ENCODE measurements around the gene TTC36.
"Not testable (repeated sequence)": the region's sequence is repeated elsewhere in the genome, so short reads cannot be mapped to it uniquely, and the experiment has no call there.

The TTC36 gene, protein sequence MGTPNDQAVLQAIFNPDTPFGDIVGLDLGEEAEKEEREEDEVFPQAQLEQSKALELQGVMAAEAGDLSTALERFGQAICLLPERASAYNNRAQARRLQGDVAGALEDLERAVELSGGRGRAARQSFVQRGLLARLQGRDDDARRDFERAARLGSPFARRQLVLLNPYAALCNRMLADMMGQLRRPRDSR

DNA sequence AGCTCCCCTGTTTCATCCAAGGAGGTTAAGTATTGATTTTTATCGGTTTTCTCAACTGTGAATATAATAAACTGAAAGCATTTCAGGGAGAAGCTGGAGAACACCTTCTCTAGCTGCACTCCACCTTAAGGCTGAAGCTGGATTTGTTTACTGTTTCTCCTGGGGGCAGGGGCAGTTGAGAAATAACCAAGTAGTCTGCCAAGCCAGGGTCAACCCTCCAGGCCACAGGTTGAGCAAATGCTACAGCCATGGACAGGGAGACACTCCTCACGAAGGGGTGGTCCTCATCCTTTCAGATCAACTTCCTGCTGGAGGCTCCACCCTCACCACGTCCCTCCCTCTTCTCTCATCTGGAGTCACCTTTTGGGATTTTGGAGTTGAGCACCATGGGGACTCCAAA lies at the start of gene TTC36:
Gene TTC36 (plus strand): TSS at position 366 of the 400 bp plus-strand sequence. CDS start 21 bp downstream, at position 387.
- DNase-seq (ENCODE audit: low read depth in 2 of 2): no peak

DNA sequence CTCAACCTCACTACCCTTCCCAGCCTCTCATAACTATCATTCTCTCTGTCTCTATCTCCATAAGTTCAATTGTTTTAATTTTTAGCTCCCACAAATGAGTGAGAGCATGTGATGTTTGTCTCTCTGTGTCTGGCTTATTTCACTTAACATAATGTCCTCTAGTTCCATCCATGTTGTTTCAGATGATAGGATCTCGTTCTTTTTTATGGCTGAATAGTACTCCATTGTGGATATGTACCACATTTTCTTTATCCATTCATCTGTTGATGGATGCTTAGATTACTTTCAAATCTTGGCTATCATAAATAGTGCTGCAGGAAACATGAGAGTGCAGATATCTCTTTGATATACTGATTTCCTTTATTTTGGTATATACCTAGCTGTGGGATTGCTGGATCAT lies 46.0 kb upstream of the TTC36 start:
- DNase-seq (ENCODE audit: low read depth in 2 of 2): not testable (repeated sequence)

DNA sequence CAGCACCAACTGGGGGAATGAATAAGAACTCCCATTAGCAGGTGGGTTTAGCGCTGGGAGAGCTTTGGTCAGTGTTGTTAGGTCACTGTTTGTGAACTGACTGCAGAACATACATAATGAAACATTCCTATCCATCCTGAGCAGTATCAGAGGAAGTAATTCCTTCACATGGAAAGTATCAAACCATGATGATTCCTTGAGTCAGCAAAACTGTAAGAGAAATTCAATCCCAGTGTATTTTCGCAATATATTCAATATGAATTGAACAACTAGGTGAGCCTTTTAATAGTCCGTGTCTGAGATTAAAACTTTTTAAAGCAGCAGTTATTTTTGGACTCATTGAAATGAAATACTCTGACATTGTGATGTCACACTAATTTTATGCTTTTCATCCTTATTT lies 42.9 kb upstream of the TTC36 start:
- no peak for DNase-seq (ENCODE audit: low read depth in 2 of 2)

DNA sequence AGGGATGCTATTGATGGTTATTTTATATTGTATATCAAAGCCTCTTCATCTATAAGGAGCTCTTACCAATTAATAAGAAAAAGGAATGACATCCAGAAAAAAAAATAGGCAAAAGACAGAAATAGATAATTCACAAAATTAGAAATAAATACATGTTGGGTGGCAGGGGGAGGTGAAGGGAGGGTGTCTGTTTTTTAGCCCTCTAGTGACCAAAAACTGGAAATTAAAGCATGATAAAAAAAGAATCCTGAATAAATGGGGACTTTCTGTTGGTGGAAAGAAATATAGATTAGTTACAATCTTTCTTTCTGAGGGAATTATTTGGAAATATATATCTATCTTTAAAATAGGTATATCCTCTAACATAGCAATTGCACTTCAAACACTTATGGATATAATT lies 42.0 kb upstream of the TTC36 start:
- DNase-seq (ENCODE audit: low read depth in 2 of 2): no peak

DNA sequence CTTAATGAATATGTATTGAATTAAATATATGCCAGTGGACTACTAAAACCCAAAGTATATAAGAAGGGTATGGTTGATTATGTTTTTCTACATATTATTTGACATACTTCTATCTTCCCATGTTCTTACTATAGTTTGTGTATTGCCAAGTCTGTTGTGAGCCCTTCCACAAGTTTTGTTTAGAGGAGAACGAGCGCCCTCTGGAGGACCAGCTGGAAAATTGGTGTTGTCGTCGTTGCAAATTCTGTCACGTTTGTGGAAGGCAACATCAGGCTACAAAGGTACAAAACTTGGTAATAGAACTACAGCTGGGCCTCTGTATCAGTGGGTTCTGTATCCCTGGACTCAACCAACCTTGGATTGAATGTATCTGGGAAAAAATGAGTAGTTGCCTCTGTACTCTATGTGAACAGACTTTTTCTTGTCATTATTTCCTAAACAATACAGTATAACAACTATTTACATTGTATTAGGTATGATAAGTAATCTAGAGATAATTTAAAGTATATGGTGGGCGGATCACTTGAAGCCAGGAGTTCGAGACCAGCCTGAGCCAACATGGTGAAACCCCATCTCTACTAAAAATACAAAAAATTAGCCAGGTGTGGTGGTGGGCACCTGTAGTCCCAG lies 38.7 kb upstream of the TTC36 start:
- peak; percentile 70 to 74 for DNase-seq (ENCODE audit: low read depth in 2 of 2)

DNA sequence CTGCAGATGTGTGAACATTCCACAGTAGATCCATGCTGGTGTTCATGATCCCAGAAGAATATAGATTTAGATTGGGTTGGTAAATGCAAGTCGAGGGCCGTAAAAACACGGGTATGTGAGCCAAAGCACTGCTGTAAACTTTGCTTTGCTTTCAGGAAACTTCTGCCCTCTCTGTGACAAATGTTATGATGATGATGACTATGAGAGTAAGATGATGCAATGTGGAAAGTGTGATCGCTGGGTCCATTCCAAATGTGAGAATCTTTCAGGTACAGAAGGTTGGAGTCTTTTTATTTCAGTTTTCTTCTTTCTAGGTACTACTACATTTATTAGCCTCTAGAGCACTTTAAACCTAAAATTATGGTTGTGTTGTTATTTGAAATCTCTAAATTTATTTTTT lies 36.2 kb upstream of the TTC36 start:
- no peak for DNase-seq (ENCODE audit: low read depth in 2 of 2)

DNA sequence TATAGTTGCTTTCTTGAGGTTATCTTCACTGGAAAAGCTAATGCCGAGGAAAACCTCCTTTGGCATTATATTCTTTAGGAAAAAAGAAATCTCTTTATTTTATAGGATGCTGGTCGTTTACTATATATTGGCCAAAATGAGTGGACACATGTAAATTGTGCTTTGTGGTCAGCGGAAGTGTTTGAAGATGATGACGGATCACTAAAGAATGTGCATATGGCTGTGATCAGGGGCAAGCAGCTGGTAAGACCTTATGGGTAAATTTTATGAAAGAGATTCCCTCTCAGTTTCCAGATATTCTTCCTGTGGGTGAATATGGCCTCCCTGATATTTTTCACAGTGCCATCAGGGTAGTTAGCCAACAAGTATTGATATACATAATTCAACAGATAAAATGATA lies 29.4 kb upstream of the TTC36 start:
- no peak for DNase-seq (ENCODE audit: low read depth in 2 of 2)

DNA sequence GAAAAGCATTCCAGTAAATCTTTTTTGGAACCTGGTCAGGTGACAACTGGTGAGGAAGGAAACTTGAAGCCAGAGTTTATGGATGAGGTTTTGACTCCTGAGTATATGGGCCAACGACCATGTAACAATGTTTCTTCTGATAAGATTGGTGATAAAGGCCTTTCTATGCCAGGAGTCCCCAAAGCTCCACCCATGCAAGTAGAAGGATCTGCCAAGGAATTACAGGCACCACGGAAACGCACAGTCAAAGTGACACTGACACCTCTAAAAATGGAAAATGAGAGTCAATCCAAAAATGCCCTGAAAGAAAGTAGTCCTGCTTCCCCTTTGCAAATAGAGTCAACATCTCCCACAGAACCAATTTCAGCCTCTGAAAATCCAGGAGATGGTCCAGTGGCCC lies 24.1 kb upstream of the TTC36 start:
- DNase-seq (ENCODE audit: low read depth in 2 of 2): no peak

DNA sequence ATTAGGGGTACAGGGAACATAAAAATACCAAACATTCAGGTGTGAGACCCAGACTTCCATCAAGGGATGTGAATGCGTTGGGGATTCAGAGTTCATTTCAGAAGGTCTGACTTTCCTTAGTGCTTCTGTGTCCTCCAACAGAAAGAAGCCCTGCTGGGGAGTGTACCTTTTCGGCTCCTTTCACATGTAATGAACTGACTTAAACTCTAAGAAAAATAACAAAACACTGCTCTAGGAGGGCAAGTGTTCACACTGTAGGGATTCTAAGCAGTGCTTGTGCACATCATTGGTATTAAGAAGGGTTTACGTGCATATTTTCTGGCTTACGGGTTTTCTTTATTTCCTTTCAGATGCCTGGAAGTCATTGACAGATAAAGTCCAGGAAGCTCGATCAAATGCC lies 15.7 kb upstream of the TTC36 start:
- DNase-seq (ENCODE audit: low read depth in 2 of 2): no peak

DNA sequence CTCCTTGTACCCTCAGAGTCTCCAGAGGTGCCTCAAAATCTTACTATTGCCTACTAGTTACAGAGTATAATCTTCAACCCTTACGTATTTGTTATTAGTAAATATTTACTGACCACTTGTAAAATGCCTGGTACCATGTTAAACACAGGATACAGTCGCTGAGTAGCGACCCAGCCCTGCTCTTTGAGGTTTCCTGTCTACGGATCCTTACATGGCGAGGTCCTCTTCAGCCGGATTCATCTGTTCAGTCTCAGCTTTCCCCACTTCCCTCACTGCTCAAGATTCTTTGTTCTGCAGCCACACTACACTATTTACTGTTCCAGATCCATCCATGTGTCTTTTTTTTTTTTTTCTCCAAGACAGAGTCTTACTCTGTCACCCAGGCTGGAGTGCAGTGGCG lies 13.2 kb upstream of the TTC36 start:
- no peak for DNase-seq (ENCODE audit: low read depth in 2 of 2)

DNA sequence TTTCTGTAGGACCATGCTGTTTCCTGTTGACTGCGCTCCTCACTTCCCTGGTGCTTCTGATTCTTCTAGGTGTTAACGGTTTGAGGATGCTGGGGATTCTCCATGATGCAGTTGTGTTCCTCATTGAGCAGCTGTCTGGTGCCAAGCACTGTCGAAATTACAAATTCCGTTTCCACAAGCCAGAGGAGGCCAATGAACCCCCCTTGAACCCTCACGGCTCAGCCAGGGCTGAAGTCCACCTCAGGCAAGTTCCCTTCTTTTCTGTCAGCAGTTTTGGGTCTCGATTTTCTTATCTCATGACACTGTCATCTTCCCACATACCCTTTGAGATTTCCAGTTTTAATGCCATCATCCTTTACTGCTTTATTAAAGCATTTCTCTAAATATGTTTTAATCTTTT lies 7.7 kb upstream of the TTC36 start:
- DNase-seq (ENCODE audit: low read depth in 2 of 2): no peak

DNA sequence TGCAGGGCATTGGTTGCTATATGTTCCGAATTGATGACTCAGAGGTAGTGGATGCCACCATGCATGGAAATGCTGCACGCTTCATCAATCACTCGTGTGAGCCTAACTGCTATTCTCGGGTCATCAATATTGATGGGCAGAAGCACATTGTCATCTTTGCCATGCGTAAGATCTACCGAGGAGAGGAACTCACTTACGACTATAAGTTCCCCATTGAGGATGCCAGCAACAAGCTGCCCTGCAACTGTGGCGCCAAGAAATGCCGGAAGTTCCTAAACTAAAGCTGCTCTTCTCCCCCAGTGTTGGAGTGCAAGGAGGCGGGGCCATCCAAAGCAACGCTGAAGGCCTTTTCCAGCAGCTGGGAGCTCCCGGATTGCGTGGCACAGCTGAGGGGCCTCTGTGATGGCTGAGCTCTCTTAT lies 5.4 kb upstream of the TTC36 start:
- DNase-seq (ENCODE audit: low read depth in 2 of 2): no peak

DNA sequence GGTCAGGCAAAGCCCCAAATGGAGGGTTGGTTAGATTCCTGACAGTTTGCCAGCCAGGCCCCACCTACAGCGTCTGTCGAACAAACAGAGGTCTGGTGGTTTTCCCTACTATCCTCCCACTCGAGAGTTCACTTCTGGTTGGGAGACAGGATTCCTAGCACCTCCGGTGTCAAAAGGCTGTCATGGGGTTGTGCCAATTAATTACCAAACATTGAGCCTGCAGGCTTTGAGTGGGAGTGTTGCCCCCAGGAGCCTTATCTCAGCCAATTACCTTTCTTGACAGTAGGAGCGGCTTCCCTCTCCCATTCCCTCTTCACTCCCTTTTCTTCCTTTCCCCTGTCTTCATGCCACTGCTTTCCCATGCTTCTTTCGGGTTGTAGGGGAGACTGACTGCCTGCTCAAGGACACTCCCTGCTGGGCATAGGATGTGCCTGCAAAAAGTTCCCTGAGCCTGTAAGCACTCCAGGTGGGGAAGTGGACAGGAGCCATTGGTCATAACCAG lies 4.7 kb upstream of the TTC36 start:
- DNase-seq (ENCODE audit: low read depth in 2 of 2): no peak

DNA sequence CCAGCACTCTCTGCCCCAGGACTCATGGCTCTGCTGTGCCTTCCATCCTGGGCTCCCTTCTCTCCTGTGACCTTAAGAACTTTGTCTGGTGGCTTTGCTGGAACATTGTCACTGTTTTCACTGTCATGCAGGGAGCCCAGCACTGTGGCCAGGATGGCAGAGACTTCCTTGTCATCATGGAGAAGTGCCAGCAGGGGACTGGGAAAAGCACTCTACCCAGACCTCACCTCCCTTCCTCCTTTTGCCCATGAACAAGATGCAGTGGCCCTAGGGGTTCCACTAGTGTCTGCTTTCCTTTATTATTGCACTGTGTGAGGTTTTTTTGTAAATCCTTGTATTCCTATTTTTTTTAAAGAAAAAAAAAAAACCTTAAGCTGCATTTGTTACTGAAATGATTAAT lies 2.9 kb upstream of the TTC36 start:
- DNase-seq (ENCODE audit: low read depth in 2 of 2): no peak

DNA sequence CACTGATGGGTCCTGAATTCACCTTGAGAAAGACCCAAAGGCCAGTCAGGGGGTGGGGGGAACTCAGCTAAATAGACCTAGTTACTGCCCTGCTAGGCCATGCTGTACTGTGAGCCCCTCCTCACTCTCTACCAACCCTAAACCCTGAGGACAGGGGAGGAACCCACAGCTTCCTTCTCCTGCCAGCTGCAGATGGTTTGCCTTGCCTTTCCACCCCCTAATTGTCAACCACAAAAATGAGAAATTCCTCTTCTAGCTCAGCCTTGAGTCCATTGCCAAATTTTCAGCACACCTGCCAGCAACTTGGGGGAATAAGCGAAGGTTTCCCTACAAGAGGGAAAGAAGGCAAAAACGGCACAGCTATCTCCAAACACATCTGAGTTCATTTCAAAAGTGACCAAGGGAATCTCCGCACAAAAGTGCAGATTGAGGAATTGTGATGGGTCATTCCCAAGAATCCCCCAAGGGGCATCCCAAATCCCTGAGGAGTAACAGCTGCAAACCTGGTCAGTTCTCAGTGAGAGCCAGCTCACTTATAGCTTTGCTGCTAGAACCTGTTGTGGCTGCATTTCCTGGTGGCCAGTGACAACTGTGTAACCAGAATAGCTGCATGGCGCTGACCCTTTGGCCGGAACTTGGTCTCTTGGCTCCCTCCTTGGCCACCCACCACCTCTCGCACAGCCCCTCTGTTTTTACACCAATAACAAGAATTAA lies 2.4 kb upstream of the TTC36 start:
- DNase-seq (ENCODE audit: low read depth in 2 of 2): no peak

DNA sequence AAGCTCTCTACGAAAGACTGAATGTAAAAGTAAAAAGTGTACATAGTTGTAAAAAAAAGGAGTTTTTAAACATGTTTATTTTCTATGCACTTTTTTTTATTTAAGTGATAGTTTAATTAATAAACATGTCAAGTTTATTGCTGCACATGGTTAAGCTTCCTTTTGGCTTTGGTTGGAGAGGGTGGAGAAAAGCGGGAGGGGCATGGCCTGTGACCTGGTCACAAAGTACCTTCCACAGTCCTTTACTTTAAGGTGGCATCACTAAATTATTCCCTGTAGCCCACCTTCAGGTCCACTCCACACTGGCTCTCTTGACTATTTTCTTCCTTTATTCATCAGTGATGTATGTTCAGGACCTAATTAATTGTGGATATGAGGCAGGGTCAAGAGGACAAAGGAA lies 586 bp upstream of the TTC36 start:
- no peak for DNase-seq (ENCODE audit: low read depth in 2 of 2)

DNA sequence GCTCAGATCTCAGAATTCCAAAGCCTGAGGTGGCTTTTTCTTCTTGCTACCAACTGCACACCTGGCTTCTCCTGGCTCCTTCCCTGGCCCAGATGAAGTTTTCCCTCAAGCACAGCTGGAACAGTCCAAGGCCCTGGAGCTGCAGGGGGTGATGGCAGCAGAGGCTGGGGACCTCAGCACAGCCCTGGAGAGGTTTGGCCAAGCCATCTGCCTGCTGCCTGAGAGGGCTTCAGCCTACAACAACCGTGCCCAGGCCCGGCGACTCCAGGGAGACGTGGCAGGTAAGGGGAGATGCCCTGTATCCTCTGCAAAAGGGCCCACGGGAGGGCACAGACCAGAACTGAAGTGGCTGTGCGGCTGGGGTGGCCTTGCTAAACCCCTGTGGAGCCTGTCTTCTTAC lies 1.2 kb downstream of the TTC36 start:
- no peak for DNase-seq (ENCODE audit: low read depth in 2 of 2)

DNA sequence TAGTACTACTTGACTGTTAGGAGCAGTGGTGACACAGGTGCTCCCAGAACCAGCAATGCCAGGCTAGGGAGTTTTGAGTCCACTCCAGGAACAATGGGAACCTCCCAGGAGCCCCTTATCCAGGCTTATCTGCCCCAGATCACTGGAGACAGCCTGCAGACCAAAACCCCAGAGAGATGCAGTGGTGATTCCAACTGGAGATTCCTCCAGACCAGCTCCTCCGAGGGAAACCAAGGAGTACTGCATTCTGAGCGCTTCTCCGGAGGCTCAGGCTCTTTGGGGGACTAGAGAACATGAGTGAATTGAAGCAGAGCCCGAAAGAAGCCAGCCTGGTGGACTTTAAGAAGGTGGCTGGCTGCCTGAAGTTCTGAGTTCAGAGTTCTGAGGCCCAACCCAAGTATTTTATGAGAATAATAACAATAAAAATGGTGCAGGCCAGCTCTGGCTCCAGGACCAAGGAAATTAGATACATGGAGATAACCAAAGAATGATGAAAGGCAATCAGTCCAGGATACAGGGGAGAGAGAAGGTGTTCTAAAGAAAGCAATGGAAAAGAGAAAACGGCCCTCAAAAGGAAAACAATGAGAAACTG lies 2.4 kb downstream of the TTC36 start:
- DNase-seq (ENCODE audit: low read depth in 2 of 2): no peak

DNA sequence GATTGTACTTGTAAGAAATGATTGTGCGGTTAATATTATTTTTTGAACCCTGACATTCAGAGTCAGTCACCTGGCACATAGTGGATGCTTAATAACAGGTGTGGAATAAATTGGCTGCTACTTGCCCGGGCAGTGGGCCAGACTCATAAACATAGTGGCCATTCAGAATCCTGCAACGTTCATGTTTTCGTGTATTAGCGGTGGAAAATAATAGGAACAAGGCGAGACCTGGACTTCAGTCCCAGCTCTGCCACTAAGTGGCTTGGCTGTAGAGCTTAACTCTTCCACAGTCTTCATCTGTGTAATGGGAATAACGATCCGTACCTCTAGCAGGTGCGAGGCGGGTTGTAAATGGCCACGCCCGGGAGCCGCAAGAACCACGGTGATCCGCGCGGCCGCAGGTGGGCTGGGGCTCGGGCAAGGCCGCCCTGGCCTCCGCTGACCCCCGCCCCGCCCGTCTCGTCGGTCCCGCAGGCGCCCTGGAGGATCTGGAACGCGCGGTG lies 3.0 kb downstream of the TTC36 start:
- no peak for DNase-seq (ENCODE audit: low read depth in 2 of 2)

DNA sequence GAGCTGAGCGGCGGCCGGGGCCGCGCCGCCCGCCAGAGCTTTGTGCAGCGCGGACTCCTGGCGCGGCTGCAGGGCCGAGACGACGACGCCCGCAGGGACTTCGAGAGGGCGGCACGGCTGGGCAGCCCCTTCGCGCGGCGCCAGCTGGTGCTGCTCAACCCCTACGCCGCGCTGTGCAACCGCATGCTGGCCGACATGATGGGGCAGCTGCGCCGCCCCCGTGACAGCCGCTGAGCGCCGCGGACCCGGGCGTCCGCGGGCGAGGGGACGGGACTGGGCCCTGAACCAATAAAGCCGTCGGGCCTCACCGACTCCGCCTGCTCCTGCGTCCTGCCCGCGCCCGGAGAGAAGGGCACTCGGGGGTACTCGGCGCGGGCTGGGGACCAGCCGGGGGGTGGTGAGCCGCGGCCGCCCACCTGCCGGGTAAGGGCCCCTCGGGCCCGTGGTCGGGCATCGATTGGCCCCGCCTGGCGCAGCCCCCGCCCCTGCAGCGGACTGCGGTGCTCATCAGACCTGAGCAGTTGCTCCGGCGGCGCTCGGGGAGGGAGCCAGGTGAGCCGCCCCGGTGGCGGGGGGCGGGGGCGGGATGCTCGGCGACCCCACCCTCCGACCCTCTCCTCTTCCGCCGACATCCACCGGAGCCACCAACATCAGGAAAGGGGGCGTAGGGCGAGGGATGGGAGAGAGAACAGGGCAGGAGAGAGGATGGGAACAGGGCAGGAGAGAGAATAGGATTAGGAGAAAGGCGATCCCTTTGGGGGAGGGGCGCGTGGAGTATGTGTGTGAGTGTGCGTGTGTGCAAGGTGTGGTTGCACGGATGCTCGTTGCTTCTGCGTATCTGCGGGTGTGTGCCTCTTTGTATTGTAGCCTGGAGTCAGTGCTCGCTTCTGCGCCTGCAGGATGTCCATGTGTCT lies 3.7 kb downstream of the TTC36 start, which contains the start of gene TMEM25:
Gene TMEM25 (plus strand): TSS at position 510 of the 914 bp plus-strand sequence. CDS start 610 bp downstream, outside the sequence.
- peak; percentile 63 to 70 for DNase-seq (ENCODE audit: low read depth in 2 of 2)

DNA sequence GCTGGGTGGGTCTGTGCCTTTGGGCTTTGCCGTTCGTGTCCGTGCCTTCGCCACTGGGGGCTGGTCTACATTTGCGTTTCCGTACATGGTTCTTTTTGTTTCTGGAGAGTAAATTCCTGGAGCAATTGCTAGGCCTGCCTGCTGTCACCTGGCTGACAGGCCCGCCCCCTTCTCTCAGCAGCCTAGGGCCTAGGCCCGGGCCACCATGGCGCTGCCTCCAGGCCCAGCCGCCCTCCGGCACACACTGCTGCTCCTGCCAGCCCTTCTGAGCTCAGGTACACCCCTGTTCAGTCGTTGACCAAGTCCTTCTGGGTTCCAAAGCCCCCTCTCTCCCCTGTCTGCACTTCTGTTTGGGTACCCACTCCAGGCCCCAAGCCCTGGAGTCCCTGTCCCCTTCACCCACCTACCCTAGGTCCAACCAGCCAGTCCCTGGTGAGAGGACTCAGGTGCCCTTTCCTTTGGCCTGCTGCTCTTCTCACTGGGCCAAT lies 4.4 kb downstream of the TTC36 start:
- no peak for DNase-seq (ENCODE audit: low read depth in 2 of 2)

All from activated CD4-positive, alpha-beta T cell treated with anti-CD3 and anti-CD28 coated beads for 24 hours (primary cell).